Right atrium auricular region (tissue), 2 donors: ENCODE data around the gene PRRX2. TPM values are rescaled to one million over a fixed set of nuclear protein-coding genes. Genes with fewer than 3 reads are reported as not detected.

Experiments
- DNase-seq: peaks from one replicate; pipeline ENCODE4 v3.0.0-alpha.2; 2019; ENCODE audit warnings: low spot score
- H3K27ac ChIP-seq, 2 donors: fragments of 200-600 bp; sonication (generic); 1 replicate in 1 of 2; 2 replicates in 1 of 2; pipeline ENCODE4 v1.5.1; 2016 to 2019
- H3K27me3 ChIP-seq, 2 donors: fragments of 200-600 bp; sonication (generic); one replicate each; pipeline versions ENCODE4 v1.5.1 to v1.6.0; 2017 to 2019
- H3K36me3 ChIP-seq: fragments of 200-600 bp; sonication (generic); one replicate; pipeline ENCODE4 v1.5.1; 2016
- H3K4me1 ChIP-seq, 2 donors: fragments of 200-600 bp; sonication (generic); one replicate each; pipeline versions ENCODE4 v1.5.1 to v1.6.0; 2017 to 2019
- H3K4me3 ChIP-seq, 2 donors: fragments of 200-600 bp; sonication (generic); 1 replicate in 1 of 2; 2 replicates in 1 of 2; pipeline ENCODE4 v1.5.1; 2017 to 2019; ENCODE audit warnings: mild to moderate bottlenecking in 1 of 2, moderate library complexity in 1 of 2
- H3K9me3 ChIP-seq, 2 donors: fragments of 200-600 bp; sonication (generic); one replicate each; pipeline ENCODE4 v1.5.1; 2019
- total RNA-seq, 2 donors: library from RNA; depleted of rRNA; stranded (reverse); fragments of >200 nt; gene quantifications; one replicate each; pipeline ENCODE4 v1.1.0, GENCODE V29; 2016
- TF ChIP-seq, protein P1 (sequence below), 2 donors: fragments of 200-600 bp; sonication (generic); IDR thresholded peaks; one replicate each; pipeline ENCODE4 v1.5.1; 2019; ENCODE audit warnings: antibody characterized with exemption in 2 of 2

The PRRX2 gene
- total RNA-seq, 2 donors from 2014 or later = 1.1 to 6.9 TPM

DNA sequence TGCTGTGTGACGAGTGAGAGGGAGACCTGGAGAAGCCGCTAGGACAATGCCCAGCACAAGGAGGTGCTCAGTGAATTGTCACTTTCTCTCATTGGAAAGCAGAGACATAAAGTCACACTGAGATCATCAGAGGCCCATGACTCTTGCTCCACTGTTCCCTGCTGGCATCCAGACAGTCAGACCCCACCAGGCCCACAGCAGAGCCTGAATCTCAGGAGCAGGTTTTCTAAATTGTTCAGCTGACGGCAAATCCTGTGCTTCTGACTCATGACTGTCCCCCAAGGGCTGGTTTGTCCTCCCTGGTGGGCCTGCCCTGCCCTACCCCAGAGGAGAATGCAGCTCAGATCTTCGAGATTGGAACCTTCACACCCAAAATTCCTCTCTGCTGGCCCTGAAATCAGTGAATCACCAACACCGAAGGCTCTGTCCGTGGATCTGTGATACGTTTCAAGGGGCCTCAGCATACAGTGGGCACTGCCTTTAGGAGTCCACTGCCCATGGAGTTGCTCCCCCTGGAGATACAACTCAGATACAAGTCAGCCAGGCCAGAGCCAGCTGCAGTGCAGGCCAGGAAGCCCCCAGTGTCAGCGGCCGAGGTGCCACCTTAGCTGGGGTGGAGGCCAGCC, 84.7 kb downstream of the PRRX2 start:
- no peaks in the 10 kb centered on the region for H3K27me3 ChIP-seq
- peaks cover 0 to 19% of the 10 kb centered on the region in 2 donors for H3K4me1 ChIP-seq
- DNase-seq = no peak
- H3K36me3 ChIP-seq = no peaks in the 10 kb centered on the region
- TF ChIP-seq, protein P1, sequence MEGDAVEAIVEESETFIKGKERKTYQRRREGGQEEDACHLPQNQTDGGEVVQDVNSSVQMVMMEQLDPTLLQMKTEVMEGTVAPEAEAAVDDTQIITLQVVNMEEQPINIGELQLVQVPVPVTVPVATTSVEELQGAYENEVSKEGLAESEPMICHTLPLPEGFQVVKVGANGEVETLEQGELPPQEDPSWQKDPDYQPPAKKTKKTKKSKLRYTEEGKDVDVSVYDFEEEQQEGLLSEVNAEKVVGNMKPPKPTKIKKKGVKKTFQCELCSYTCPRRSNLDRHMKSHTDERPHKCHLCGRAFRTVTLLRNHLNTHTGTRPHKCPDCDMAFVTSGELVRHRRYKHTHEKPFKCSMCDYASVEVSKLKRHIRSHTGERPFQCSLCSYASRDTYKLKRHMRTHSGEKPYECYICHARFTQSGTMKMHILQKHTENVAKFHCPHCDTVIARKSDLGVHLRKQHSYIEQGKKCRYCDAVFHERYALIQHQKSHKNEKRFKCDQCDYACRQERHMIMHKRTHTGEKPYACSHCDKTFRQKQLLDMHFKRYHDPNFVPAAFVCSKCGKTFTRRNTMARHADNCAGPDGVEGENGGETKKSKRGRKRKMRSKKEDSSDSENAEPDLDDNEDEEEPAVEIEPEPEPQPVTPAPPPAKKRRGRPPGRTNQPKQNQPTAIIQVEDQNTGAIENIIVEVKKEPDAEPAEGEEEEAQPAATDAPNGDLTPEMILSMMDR (IDR thresholded peaks at IDR 0.05) = no peak
- H3K27ac ChIP-seq = no peak overlapping the region
- H3K9me3 ChIP-seq = no peaks in the 10 kb centered on the region
- H3K4me3 ChIP-seq = no peak overlapping the region

DNA sequence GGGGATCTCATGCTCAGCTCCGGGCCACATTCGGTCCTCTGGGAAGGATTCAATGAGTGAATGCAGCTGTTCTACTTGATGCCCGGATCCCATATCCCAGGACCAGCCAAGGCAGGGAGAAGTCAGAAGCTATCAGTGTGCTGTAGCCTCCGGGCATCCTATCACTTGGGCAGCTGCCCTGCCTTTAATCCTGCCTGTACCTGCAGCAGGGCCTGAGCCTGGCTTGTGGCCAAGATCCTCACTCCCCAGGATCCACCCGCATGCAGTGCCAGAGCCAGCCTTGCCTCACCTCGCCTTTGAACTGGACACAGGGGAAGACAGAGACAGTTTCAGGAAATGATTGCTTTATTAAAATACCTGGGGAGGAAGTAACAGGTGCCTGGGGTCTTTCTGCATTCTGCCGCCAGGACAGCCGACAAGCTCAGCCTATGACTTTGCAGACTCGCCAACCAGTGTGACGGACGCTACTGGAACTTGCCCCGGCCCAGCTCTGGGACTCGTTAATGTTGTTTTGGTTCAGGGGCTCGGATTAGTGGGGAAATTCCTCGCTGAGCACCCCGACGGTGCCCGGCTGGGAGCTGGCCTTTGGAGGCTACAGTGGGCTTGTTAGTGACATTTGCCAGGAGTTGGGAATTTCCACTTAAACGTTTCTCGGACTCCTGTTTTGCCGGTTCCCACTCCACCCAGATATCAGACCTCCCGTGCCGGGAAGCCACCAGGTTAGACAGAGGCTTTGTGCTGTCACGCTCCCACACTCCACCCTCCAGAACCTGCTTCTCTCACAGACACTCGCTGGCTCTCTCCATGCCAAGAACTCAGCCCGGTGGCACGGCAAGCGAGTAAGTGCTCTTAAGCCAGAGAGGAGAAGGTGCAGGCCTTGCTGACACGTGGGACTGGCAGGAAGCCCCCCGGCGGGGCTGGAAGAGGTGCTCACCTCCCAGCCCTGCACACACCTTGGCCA, 86.7 kb downstream of the PRRX2 start:
- no peaks in the 10 kb centered on the region for H3K27me3 ChIP-seq
- H3K36me3 ChIP-seq = no peaks in the 10 kb centered on the region
- TF ChIP-seq, protein P1 (IDR thresholded peaks at IDR 0.05) = no peak
- DNase-seq = no peak
- no peak overlapping the region for H3K27ac ChIP-seq
- peaks cover 0 to 19% of the 10 kb centered on the region in 2 donors for H3K4me1 ChIP-seq
- H3K4me3 ChIP-seq = peak overlapping the region in 1 of 2 donors; percentile 40
- H3K9me3 ChIP-seq = no peaks in the 10 kb centered on the region

DNA sequence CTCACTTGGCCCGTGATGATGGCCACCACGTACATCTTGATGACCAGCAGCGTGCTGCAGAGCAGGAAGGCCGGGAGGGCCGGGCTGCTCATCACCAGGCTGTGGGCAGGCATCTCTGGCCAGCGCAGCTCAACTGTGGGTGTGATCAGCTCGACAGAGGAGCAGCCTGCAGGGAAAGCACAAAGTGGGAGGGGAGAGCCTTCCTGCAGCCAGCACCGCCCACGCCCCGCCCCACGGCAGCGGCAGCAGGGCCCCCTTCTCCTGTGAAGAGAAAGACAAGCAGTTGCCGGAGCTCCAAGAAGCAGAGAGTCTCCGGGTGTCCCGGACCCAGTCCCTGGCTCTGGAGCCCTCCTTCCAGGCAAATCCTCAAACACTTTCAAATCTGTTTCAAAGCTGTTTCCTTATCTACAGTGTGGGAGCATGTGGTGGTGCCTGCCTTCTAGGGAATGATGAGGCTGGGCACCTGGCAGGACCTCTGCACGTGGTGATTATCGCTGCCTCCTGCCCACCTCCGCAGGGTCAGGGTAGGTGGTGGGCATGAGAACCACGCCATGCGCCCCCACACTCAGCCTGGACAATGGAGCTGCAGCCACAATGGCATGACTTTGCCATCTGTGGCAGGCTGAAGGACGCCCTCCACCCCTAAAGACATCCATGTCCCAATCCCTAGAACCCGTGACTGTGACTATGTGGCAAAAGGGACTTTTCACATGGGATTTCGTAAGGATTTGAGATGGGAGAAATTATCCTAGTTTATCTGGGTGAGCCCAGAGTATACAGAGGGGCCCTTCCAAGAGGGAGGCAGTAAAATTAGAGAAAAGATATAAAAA, 87.7 kb downstream of the PRRX2 start, which contains the start of gene PTGES:
PTGES (minus strand) TSS at position 143 of the 830 bp plus-strand sequence; CDS start at position 113, 30 bp downstream.
- Histone ChIP-seq H3K4me1 (peaks cover 0 to 19% of the 10 kb centered on the region in 2 donors), H3K36me3 (no peaks in the 10 kb centered on the region), H3K4me3 (peak within 1 kb of the TSS in 1 of 2 donors; percentile 40), H3K27ac (no peak within 1 kb of the TSS), H3K27me3 (no peaks in the 10 kb centered on the region), H3K9me3 (no peaks in the 10 kb centered on the region)
- TF ChIP-seq, protein P1 (IDR thresholded peaks at IDR 0.05) = no peak
- DNase-seq = peak; percentile 83

DNA sequence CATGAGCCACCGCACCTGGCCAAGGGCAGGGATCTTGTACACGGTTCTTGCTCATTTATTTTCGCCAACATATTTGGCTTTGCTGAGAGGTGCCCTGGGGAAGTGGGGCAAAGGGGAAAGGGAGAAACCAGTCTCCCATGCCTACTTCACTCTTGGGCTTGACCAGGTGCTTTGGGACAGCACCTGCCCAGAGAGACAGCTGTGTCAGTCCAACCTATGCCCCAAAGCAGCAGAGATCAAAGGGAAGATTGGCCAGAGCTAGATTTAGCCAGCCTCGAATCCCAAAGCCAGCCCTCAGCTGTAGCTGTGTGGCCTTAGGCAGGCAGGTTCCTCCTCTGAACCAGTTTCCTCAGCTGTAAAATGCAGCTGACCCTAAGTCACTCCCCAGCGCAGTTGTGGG, 89.7 kb downstream of the PRRX2 start:
- Histone ChIP-seq H3K9me3 (no peaks in the 10 kb centered on the region), H3K36me3 (no peaks in the 10 kb centered on the region), H3K27ac (no peak overlapping the region), H3K4me1 (peaks cover 0 to 25% of the 10 kb centered on the region in 2 donors), H3K27me3 (no peaks in the 10 kb centered on the region), H3K4me3 (no peak overlapping the region)
- TF ChIP-seq, protein P1 (IDR thresholded peaks at IDR 0.05) = no peak
- DNase-seq = no peak

DNA sequence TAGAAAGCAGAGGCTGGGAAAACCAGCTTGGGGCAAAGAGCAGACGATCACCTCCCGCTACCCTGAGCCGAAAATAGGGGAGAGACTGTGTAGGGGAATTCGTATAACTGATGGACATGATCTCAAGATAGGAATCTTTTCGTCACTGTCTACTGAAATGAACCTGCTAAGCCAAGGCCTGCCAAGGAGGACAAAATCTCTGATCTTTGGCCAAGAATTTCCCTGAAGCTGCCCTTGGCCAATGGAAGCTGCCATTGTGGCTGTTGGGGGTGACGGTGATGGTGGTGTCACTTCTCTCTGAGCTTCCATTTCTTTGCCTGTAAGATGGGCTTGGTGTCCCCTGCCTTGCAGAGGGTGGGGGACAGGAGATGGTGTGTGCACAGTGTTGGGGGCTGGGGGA, 90.7 kb downstream of the PRRX2 start:
- TF ChIP-seq, protein P1 (IDR thresholded peaks at IDR 0.05) = no peak
- H3K27me3 ChIP-seq = no peaks in the 10 kb centered on the region
- no peak overlapping the region for H3K4me3 ChIP-seq
- H3K9me3 ChIP-seq = no peaks in the 10 kb centered on the region
- DNase-seq = no peak
- H3K4me1 ChIP-seq = peaks cover 0 to 25% of the 10 kb centered on the region in 2 donors
- no peak overlapping the region for H3K27ac ChIP-seq
- no peaks in the 10 kb centered on the region for H3K36me3 ChIP-seq
